ENCODE results near the gene KAZN.

The KAZN gene

DNA sequence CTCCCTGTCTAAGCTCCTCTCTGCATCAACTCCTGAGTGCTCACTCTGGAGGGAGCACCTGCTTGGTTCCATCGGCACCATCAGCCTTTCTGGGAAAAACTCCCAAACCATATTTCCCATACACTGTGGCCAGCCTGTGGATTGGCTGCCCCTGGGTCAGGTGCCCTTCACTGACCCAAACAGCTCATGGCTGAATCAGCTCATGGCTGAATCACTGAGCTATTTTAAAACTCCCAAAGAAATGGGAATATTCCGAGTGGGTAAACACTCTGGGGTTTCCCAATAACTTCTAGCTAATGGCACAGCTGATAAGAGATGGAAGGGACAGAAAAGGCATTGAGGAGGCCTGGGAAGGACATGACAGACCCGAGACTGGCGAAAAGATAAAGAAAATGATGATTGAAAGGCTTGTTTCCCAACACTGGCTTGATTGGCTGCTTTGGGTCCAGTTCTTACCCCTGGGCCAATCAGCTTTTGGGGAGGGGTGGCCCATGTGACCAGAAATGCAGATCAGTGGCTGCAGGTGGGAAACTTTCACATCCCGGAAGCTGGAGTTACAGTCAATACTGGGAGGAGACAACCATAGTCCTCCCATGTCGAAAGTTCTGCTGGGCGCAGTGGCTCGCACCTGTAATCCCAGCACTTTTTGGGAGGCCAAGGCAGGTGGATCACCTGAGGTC lies 37.3 kb upstream of the KAZN start:
- DNase-seq (ENCODE audit: low read depth), result no peak
- TF ChIP-seq, protein P1, sequence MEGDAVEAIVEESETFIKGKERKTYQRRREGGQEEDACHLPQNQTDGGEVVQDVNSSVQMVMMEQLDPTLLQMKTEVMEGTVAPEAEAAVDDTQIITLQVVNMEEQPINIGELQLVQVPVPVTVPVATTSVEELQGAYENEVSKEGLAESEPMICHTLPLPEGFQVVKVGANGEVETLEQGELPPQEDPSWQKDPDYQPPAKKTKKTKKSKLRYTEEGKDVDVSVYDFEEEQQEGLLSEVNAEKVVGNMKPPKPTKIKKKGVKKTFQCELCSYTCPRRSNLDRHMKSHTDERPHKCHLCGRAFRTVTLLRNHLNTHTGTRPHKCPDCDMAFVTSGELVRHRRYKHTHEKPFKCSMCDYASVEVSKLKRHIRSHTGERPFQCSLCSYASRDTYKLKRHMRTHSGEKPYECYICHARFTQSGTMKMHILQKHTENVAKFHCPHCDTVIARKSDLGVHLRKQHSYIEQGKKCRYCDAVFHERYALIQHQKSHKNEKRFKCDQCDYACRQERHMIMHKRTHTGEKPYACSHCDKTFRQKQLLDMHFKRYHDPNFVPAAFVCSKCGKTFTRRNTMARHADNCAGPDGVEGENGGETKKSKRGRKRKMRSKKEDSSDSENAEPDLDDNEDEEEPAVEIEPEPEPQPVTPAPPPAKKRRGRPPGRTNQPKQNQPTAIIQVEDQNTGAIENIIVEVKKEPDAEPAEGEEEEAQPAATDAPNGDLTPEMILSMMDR (conservative IDR thresholded peaks at IDR 0.05; ENCODE audit: low read depth, low read length), result no peak
- no peak overlapping the region for H3K4me3 ChIP-seq (ENCODE audit: low read depth, low read length)

DNA sequence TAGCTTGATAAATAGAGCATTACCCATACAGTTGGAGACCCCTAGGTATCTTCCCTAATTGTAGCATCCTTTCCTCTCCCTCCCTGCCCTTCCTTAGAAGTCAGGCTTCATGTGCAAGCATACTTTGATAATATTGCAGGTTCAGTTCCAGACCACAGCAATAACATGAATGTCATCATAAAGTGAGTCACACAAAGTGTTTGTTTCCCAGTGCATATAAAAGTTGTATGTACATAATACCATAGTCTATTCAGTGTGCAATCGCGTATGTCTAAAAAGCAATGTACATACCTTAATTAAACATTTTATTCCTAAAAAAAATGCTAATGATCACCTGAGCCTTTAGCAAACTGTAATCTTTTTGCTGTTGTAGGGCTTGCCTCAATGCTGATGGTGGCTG lies 33.4 kb upstream of the KAZN start:
- DNase-seq (ENCODE audit: low read depth), result no peak
- TF ChIP-seq, protein P1 (conservative IDR thresholded peaks at IDR 0.05; ENCODE audit: low read depth, low read length), result no peak
- no peak overlapping the region for H3K4me3 ChIP-seq (ENCODE audit: low read depth, low read length)

DNA sequence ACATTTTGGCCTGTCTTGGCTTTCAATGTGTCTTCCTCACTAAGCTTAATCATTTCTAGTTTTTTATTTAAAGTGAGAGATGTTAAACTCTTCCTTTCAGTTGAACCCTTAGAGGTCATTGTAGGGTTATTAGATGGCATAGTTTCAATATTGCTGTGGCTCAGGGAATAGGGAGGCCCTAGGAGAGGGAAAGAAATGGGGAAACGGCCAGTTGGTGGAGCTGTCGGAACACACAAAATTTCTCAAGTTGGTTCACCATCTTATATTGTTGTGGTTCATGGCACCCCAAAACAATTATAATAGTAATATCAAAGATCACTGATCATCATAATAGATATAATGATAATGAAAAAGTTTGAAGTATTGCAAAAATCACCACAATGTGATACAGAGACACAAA lies 31.4 kb upstream of the KAZN start:
- DNase-seq (ENCODE audit: low read depth), result no peak
- H3K4me3 ChIP-seq (ENCODE audit: low read depth, low read length), result no peak overlapping the region
- TF ChIP-seq, protein P1 (conservative IDR thresholded peaks at IDR 0.05; ENCODE audit: low read depth, low read length), result peak; percentile 14

DNA sequence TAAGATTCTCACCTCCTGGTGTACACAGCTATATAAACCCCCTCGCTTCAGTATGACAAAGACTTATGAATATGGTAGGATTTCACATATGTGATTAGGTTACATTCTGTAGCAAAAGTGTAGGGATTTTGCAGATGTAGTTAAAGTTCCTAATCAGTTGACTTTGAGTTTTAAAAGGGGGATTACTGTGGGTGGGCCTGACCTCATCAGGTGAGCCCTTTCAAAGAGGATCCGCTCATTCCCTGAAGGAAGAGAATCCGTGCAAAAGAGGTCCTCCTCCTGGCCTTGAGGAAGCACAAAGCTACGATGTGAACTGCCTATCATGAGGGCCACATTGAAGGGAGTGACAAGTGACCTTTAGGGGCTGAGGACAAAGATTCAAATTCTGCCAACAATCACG lies 30.6 kb upstream of the KAZN start:
- TF ChIP-seq, protein P1 (conservative IDR thresholded peaks at IDR 0.05; ENCODE audit: low read depth, low read length), result no peak
- H3K4me3 ChIP-seq (ENCODE audit: low read depth, low read length), result no peak overlapping the region
- no peak for DNase-seq (ENCODE audit: low read depth)

DNA sequence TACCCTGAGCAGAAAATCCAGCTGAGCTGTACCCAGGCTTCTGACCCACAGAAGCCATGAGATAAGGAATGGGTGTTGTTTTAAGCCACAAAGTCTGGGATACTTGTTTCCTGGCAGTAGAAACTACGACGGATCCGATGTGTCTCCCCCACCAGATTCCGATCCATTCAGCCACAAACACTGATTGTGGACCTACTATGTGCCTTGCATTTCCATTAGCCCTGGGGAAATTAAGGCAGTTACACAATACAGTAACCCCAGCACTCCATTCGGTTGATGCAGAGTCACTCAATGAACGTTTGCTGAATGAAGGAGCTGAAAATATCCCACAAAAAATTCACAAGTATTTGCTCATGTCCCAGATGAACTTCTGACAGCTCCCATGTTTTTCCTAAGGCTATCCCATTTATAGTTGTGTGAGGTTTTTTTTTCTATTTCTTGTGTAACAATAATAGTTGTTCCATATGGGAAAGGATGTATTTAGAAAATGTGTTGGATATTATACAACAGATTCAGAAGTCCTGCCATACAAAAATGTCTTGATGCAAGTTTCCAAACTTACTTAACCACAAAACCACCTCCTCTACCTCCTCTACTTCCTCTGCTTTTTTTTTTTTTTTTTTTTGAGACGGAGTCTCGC lies 29.6 kb upstream of the KAZN start:
- TF ChIP-seq, protein P1 (conservative IDR thresholded peaks at IDR 0.05; ENCODE audit: low read depth, low read length), result no peak
- H3K4me3 ChIP-seq (ENCODE audit: low read depth, low read length), result no peak overlapping the region
- DNase-seq (ENCODE audit: low read depth), result no peak

DNA sequence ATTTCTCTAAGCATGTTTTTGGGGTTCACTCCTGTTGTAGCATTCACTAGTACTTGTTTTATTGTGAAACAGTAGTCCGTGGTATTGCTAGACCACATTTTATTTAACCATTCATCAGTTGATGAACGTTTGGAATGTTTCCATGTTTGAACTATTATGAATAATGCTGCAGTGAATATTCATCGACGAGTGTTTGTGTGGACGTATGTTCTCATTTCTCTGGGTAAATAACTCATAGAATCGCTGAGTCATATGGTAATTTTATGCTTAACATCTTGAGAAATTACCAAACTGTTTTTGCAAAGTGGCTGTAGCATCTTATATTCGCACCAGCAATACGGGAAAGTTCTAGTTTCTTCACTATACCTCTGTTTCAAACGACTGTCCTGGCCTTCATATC lies 28.0 kb upstream of the KAZN start:
- TF ChIP-seq, protein P1 (conservative IDR thresholded peaks at IDR 0.05; ENCODE audit: low read depth, low read length), result no peak
- H3K4me3 ChIP-seq (ENCODE audit: low read depth, low read length), result no peak overlapping the region
- DNase-seq (ENCODE audit: low read depth), result no peak

Measured in choroid plexus epithelial cell (primary cell).